Loucy (cell line): ENCODE results near the gene KRT4.

Experiments used
- H2AFZ ChIP-seq: fragments of 200-600 bp; sonication (generic); 2 replicates; pipeline ENCODE4 v1.6.0; 2016; ENCODE audit warnings: antibody characterized with exemption, mild to moderate bottlenecking, low read length, moderate library complexity
- H3F3A ChIP-seq: fragments of 200-600 bp; 2 replicates; pipeline ENCODE4 v1.6.0; 2016; ENCODE audit warnings: antibody characterized with exemption, low read depth, mild to moderate bottlenecking
- H3K27me3 ChIP-seq: fragments of 200-600 bp; sonication (generic); 2 replicates; pipeline ENCODE4 v1.6.1; 2014; ENCODE audit warnings: low read length, mild to moderate bottlenecking; ENCODE audit not compliant: insufficient read depth, poor library complexity, severe bottlenecking
- H3K36me3 ChIP-seq: fragments of 200-600 bp; sonication (generic); 2 replicates; pipeline ENCODE4 v1.6.1; 2016; ENCODE audit warnings: low read length; ENCODE audit not compliant: insufficient read depth
- H3K4me1 ChIP-seq: fragments of 200-600 bp; sonication (generic); 2 replicates; pipeline ENCODE4 v1.5.1; 2014; ENCODE audit warnings: low read length, mild to moderate bottlenecking; ENCODE audit not compliant: insufficient read depth, poor library complexity, severe bottlenecking
- H3K4me2 ChIP-seq: fragments of 200-600 bp; sonication (generic); 2 replicates; pipeline ENCODE4 v1.6.0; 2014; ENCODE audit warnings: antibody characterized with exemption, low read length, low read depth, mild to moderate bottlenecking; ENCODE audit not compliant: poor library complexity, severe bottlenecking
- H3K4me3 ChIP-seq: fragments of 200-600 bp; sonication (generic); 2 replicates; pipeline ENCODE4 v1.5.1; 2014; ENCODE audit warnings: low read length, mild to moderate bottlenecking, mixed read lengths; ENCODE audit not compliant: poor library complexity, severe bottlenecking
- H3K79me2 ChIP-seq: fragments of 200-600 bp; sonication (generic); 2 replicates; pipeline ENCODE4 v1.6.1; 2014; ENCODE audit warnings: low read length; ENCODE audit not compliant: insufficient read depth
- H3K9ac ChIP-seq: fragments of 200-600 bp; sonication (generic); 2 replicates; pipeline ENCODE4 v1.6.0; 2014; ENCODE audit warnings: mild to moderate bottlenecking, low read depth, low read length, moderate library complexity; ENCODE audit not compliant: poor library complexity, severe bottlenecking
- H3K9me2 ChIP-seq: fragments of 200-600 bp; sonication (generic); replicated peaks from 2 replicates; pipeline ENCODE4 v1.6.1; 2016; ENCODE audit warnings: low read depth, low read length, mixed read lengths
- H3K9me3 ChIP-seq: fragments of 200-600 bp; sonication (generic); 2 replicates; pipeline ENCODE4 v1.6.1; 2014; ENCODE audit warnings: mild to moderate bottlenecking, antibody characterized with exemption, low read length, low read depth; ENCODE audit not compliant: insufficient read depth
- H4K20me1 ChIP-seq: fragments of 200-600 bp; sonication (generic); 2 replicates; pipeline ENCODE4 v1.6.0; 2014; ENCODE audit warnings: antibody characterized with exemption, low read length, mild to moderate bottlenecking; ENCODE audit not compliant: insufficient read depth, poor library complexity, severe bottlenecking
- CTCF ChIP-seq: fragments of 200-600 bp; sonication (generic); conservative IDR thresholded peaks from 2 replicates; pipeline ENCODE4 v1.5.1; 2014; ENCODE audit warnings: mild to moderate bottlenecking, antibody characterized with exemption, low read length
- EZH2phosphoT487 ChIP-seq: fragments of 200-600 bp; IDR thresholded peaks from 2 replicates; pipeline ENCODE4 v1.6.1; 2018; ENCODE audit warnings: antibody characterized with exemption, mild to moderate bottlenecking, moderate library complexity, borderline replicate concordance

Gene KRT4

GRCh38 chr12:52817003-52817698, 3.2 kb upstream of the KRT4 start:
- TF ChIP-seq EZH2phosphoT487 (no peak), CTCF (no peak)
- Histone ChIP-seq H3K36me3 (no peaks in the 10 kb centered on the region), H3K4me1 (no peaks in the 10 kb centered on the region)

GRCh38 chr12:52815676-52816588, 2.0 kb upstream of the KRT4 start:
- no peaks in the 10 kb centered on the region for H3K27me3 ChIP-seq

More at GRCh38 chr12:52817003-52817698, 3.2 kb upstream of the KRT4 start:
- H4K20me1 ChIP-seq: no peaks in the 10 kb centered on the region
- H3K9ac ChIP-seq: no peak overlapping the region
- no peak overlapping the region for H3K4me3 ChIP-seq
- H3K4me2 ChIP-seq: no peak overlapping the region
- no peaks in the 10 kb centered on the region for H3F3A ChIP-seq
- no peaks in the 10 kb centered on the region for H3K9me3 ChIP-seq
- H3K9me2 ChIP-seq: no peaks in the 10 kb centered on the region
- H3K27me3 ChIP-seq: no peaks in the 10 kb centered on the region
- no peaks in the 10 kb centered on the region for H3K79me2 ChIP-seq
- no peak overlapping the region for H2AFZ ChIP-seq

GRCh38 chr12:52815161-52815560, 1.2 kb upstream of the KRT4 start:
- Histone ChIP-seq H3K9me3 (no peaks in the 10 kb centered on the region), H3K4me3 (no peak overlapping the region), H3K4me2 (no peak overlapping the region), H3K9me2 (no peaks in the 10 kb centered on the region), H3K79me2 (no peaks in the 10 kb centered on the region), H3K9ac (no peak overlapping the region), H4K20me1 (no peaks in the 10 kb centered on the region), H2AFZ (no peak overlapping the region), H3K4me1 (no peaks in the 10 kb centered on the region), H3F3A (no peaks in the 10 kb centered on the region), H3K36me3 (no peaks in the 10 kb centered on the region), H3K27me3 (no peaks in the 10 kb centered on the region)
- TF ChIP-seq CTCF: no peak

More at GRCh38 chr12:52815676-52816588, 2.0 kb upstream of the KRT4 start:
- no peak overlapping the region for H3K9ac ChIP-seq
- H3F3A ChIP-seq: no peaks in the 10 kb centered on the region
- H3K79me2 ChIP-seq: no peaks in the 10 kb centered on the region
- no peaks in the 10 kb centered on the region for H3K36me3 ChIP-seq
- no peak for TF ChIP-seq EZH2phosphoT487
- no peak for TF ChIP-seq CTCF
- H3K4me3 ChIP-seq: no peak overlapping the region
- no peaks in the 10 kb centered on the region for H4K20me1 ChIP-seq
- H2AFZ ChIP-seq: no peak overlapping the region
- H3K9me3 ChIP-seq: no peaks in the 10 kb centered on the region
- H3K4me1 ChIP-seq: no peaks in the 10 kb centered on the region
- H3K9me2 ChIP-seq: no peaks in the 10 kb centered on the region
- no peak overlapping the region for H3K4me2 ChIP-seq
